Epithelial cell of proximal tubule (primary cell): Measurements from ENCODE around the gene NRROS. TPM values are rescaled to one million over a fixed set of nuclear protein-coding genes. Genes with fewer than 3 reads are reported as not detected.
"Not testable (repeated sequence)": the region's sequence is repeated elsewhere in the genome, so short reads cannot be mapped to it uniquely, and the experiment has no call there.

Experiments used
- DNase-seq: peaks from one replicate; pipeline ENCODE4 v3.0.0-alpha.2; 2011; ENCODE audit warnings: low read depth
- H3K4me3 ChIP-seq: 2 replicates; pipeline ENCODE4 v1.5.1; 2011; ENCODE audit warnings: low read depth, mild to moderate bottlenecking, low read length
- total RNA-seq: library from RNA; depleted of rRNA; stranded (reverse); fragments of >200 nt; gene quantifications from 2 replicates; pipeline ENCODE4 v1.2.3, GENCODE V29; 2015
- TF ChIP-seq, protein P1 (sequence below): conservative IDR thresholded peaks from 2 replicates; pipeline ENCODE4 v1.5.1; 2012; ENCODE audit warnings: low read depth, mild to moderate bottlenecking, low read length

NRROS gene
- 0.35 and 2.5 TPM in 2 replicates for total RNA-seq

DNA sequence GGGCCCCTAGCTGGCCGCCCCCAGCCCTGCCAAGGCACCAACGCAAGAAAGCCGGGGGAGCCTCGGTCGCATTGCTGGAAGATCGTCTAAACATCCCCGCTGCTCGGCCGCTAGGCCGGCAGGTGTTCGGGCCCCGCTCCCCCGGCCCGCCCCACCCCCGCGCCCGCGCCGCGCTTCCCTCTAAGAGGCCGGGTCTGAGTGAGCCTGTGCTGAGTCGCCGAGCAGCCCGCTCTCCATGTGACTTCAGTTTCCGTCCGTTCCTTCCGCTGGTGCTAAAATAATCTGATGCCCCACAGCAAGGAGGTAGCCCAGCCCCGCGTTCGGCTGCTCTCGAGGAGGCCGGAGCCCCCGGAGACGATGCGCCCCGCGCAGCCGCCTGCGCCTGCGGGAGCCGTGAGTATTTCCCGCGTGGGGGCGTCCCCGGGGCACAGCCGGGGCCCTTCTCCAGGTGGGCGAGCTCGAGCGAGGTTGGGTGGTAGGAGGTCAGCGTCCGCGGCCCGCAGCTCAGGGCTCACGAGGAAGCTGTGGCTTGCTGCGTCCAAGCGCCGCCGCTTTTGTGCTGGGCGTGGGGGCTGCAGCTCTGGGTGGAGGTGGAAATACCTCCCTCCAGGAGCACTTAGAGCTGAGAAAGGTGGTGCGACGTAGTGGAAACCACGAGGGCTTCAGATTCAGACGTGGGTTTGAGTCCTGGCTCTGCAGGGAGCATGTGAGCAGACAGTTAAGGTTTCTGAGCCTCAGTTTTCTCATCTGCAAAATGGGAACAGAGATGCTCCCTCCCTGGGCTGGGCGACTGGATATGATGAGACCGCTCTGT, at the start of gene NRROS:
Gene NRROS, plus strand, starts transcription at position 212 of the 814 bp plus-strand sequence. CDS start 14,846 bp downstream, outside the sequence.
- DNase-seq, result no peak
- H3K4me3 ChIP-seq, result peak within 1 kb of the TSS; percentile 59

DNA sequence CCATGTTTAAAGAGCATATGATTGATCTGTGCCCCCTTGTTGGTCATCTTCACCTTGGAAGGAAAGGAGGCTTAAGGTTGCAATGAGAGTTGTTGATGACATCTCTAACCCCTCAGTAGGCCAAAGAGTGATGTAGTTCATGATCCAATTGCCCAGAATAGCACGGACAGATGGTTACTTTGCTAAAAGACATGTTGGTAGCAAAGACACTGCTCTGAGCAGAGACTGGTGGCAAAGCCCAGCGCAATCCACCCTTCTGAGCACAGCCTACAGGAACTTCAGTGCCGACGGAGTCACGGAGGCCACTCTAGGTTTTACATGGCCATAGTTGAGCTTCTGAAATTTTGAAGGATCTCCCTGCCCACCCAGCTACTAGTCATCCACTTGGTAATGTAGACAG, 49.2 kb upstream of the NRROS start:
- TF ChIP-seq, protein P1, sequence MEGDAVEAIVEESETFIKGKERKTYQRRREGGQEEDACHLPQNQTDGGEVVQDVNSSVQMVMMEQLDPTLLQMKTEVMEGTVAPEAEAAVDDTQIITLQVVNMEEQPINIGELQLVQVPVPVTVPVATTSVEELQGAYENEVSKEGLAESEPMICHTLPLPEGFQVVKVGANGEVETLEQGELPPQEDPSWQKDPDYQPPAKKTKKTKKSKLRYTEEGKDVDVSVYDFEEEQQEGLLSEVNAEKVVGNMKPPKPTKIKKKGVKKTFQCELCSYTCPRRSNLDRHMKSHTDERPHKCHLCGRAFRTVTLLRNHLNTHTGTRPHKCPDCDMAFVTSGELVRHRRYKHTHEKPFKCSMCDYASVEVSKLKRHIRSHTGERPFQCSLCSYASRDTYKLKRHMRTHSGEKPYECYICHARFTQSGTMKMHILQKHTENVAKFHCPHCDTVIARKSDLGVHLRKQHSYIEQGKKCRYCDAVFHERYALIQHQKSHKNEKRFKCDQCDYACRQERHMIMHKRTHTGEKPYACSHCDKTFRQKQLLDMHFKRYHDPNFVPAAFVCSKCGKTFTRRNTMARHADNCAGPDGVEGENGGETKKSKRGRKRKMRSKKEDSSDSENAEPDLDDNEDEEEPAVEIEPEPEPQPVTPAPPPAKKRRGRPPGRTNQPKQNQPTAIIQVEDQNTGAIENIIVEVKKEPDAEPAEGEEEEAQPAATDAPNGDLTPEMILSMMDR, result no peak
- no peak overlapping the region for H3K4me3 ChIP-seq
- DNase-seq, result no peak

More for the DNA sequence above, at the start of gene NRROS:
- TF ChIP-seq, protein P1, result no peak

DNA sequence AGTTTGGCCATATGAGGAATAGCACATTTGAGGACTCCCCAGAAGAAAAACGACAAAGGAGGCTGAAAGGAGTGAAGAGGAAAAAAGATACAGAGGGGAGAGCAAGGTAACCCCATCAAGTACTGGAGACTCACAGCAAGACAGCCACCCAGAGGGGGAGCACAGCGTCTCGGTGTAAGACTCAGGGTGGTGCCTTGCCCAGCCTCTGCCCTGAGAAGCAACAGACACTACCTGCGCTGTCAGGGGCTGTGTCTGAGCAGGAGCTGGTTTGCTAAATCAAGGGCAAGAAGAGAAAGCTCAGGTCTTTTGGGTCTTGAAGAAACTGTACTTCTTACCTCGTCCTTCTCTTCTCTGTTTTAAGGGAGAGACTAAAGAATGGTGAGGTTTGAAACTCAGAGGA, 43.1 kb upstream of the NRROS start:
- H3K4me3 ChIP-seq, result no peak overlapping the region
- DNase-seq, result no peak
- TF ChIP-seq, protein P1, result no peak

DNA sequence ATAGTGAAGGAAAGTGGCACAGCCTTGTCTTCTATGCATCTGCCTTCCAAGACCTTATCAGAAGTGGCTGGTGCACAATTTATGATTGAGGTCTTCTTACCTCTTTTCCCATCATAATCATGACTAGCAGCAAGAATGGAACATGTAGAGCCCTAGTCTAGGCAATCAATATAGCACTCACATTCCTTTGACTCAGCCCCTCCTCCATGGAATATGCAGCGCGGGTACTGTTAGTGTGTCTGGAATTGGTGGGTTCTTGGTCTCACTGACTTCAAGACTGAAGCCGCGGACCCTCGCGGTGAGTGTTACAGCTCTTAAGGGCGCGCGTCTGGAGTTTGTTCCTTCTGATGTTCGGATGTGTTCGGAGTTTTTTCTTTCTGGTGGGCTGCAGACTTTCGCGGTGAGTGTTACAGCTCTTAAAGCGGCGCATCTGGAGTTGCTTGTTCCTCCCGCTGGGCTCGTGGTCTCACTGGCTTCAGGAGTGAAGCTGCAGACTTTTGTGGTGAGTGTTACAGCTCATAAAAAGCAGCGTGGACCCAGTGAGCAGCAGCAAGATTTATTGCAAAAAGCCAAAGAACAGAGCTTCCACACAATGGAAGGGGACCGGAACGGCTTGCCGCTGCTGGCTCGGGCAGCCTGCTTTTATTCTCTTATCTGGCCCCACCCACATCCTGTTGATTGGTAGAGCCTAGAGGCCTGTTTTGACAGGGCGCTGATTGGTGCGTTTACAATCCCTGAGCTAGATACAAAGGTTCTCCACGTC, 41.3 kb upstream of the NRROS start:
- DNase-seq, result not testable (repeated sequence)
- peak overlapping the region; percentile 35 for H3K4me3 ChIP-seq

DNA sequence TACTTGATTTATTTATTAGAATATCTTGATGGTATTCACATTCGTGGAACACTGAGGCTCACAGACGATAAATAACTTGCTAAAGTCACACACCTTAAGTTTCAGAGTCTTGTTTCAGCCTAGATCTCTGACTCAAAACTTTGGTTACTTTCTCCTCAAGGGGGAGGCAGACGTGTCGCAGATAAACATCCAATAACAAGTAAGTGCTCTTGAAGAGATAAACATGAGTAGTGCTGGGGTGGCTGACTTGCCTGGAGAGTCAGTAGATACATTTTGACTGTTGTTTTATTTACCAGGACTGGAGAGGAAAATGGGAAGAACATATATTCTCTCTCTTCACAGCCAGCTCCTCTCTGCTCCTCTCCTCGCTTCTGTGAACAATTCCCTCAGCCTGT, 39.8 kb upstream of the NRROS start:
- TF ChIP-seq, protein P1, result no peak
- H3K4me3 ChIP-seq, result no peak overlapping the region
- DNase-seq, result no peak

DNA sequence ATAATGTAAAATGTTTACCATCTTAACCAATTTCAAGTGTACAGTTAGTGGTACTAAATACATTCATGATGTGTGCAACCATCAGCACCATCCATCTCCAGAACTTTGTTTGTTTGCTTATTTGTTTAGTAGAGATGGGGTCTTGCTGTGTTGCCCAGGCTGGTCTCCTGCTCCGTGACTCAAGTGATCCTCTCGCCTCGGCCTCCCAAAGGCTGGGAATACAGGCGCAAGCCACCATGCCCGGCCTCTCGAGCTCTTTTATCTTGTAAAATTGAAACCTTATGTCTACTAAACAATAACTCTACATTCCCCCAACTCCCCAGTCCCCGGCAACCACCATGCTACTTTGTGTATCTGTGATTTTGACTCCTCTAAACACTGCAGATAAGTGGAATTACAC, 39.1 kb upstream of the NRROS start:
- H3K4me3 ChIP-seq, result no peak overlapping the region
- DNase-seq, result no peak
- TF ChIP-seq, protein P1, result no peak

DNA sequence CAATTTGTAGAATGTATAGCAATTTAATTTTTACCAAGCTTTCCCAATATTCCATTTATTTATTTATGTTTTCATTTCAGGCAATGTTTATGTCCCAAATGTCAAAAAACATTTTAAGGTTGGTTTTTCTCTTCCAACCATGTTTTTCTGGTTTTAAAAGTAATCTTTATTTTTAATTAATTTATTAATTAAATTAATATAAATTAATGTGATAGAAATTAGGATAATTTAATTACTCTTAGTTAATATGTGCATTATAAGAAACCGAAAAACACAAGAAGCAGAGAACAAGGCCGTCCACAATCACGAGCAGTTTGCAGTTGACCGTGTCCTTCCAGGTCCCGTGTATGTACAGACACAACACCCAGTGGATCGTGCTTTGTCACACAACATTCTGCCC, 36.8 kb upstream of the NRROS start:
- TF ChIP-seq, protein P1, result no peak
- H3K4me3 ChIP-seq, result no peak overlapping the region
- no peak for DNase-seq
